TTC549 (cell line): ENCODE measurements around the gene RPL13A.
A peak's percentile ranks its signal among the peaks of the same experiment; 100 is the strongest.
"Not testable (repeated sequence)": the region's sequence is repeated elsewhere in the genome, so short reads cannot be mapped to it uniquely, and the experiment has no call there.

ENCODE experiments used
- FAIRE-seq: peaks from 2 replicates; lab custom pipeline; 2012; peaks lifted over from hg19 to GRCh38; lab: Jason Lieb, UNC

The RPL13A gene

DNA sequence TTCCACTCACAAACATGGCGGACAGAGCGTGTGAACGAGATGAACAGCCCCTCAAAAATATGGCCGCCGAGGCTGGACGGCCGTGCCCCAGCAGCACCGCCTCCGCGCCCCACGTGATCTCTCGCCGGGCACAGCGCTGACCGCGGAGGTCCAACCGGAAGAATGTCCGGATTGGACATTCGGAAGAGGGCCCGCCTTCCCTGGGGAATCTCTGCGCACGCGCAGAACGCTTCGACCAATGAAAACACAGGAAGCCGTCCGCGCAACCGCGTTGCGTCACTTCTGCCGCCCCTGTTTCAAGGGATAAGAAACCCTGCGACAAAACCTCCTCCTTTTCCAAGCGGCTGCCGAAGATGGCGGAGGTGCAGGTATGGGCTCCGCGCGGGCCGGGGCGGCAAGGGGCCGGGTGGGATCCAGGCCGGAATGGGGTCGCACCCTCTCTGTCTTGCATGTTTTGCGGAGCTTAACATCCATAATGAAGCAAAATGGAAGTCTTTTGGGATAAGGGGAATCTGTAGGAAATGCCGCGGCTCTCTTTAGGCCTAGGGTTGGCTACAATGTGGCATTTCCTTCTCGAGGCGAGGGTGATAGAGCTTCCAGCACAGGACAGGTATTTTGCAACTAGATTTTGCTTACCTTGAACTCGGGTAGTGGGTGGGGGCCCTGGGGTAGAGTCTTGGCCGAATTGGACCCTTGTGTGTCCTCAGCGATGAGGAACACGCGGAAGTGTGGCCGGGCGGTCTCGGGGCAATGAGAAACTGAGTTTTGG is at the start of gene RPL13A:
Gene RPL13A, plus strand, starts transcription at position 332 of the 769 bp plus-strand sequence. Its CDS starts 22 bp downstream, at position 354.
- FAIRE-seq: peak; percentile 87

- FAIRE-seq: no peak
These were observed 49.1 kb upstream of the RPL13A start for GRCh38 chr19:49438261-49438660.

GRCh38 chr19:49439836-49440235 is 47.6 kb upstream of the RPL13A start:
- no peak for FAIRE-seq

- no peak for FAIRE-seq
These were observed 46.8 kb upstream of the RPL13A start for GRCh38 chr19:49440439-49441209.

DNA sequence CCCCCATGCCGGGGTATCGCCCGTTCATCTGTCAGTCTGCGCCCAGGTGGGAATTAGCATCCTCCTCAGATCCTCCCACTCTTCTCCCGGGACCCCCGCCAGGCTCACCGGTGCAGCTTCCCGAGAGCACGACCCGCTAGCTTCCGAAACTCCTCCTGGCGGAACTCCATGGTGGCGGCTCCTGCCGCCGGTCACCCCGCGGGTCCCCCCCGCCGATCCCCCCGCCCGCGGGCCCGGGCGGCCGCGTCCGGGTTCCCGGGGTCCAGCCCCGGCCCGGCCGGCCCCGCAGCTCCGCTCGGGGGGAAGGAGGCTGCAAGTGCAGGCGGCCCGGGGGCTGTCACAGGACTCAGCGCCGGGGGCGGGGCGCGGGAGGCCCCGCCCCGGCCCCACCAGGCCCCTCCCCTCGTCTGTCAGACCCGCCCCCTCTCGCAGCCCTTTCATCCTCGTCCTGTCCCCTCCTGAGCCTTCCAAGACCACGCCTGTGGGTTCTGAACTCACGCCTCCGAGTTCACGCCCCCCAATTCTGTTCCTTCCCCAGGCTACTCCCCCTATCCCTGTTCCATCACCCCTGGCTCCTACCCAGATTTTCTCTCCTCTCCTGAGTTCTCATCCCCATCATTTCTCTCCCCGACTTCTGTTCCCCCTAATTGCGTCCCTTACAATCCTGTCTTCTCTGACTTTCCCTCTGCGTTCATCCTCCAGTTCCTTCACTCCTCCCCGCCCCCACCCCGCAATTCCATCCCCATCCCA is 46.0 kb upstream of the RPL13A start, which contains the start of gene SLC17A7:
Gene SLC17A7, minus strand, starts transcription at position 318 of the 750 bp plus-strand sequence. Its CDS starts 148 bp downstream, at position 170.
- no peak for FAIRE-seq

DNA sequence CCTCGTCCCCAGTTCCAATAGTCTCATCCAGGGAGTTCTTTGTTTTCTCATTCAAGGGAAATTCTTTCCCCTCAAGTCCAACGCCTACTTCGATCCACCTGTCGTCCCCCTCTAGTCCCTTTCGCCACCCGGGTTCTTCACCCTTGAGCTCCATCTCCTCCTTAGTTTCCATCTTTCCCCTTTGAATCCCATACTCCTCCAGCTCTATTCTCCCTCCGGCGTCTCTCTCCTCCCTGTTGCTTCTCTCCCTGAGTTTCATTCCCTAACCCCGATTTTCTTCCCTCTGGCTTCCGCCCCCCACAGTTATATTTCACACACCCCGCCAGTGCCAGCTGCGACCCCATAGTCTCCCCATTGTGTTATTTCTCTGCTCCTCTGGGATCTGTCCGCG is 45.5 kb upstream of the RPL13A start:
- FAIRE-seq: no peak

- no peak for FAIRE-seq
These were observed 45.1 kb upstream of the RPL13A start for GRCh38 chr19:49442354-49442753.

- FAIRE-seq: no peak
These were observed 44.5 kb upstream of the RPL13A start for GRCh38 chr19:49442771-49443365.

- peak; percentile 15 for FAIRE-seq
These were observed 43.9 kb upstream of the RPL13A start for GRCh38 chr19:49443366-49444099.

GRCh38 chr19:49444100-49444700 is 43.2 kb upstream of the RPL13A start:
- not testable (repeated sequence) for FAIRE-seq

- no peak for FAIRE-seq
These were observed 41.4 kb upstream of the RPL13A start for GRCh38 chr19:49445997-49446396.

DNA sequence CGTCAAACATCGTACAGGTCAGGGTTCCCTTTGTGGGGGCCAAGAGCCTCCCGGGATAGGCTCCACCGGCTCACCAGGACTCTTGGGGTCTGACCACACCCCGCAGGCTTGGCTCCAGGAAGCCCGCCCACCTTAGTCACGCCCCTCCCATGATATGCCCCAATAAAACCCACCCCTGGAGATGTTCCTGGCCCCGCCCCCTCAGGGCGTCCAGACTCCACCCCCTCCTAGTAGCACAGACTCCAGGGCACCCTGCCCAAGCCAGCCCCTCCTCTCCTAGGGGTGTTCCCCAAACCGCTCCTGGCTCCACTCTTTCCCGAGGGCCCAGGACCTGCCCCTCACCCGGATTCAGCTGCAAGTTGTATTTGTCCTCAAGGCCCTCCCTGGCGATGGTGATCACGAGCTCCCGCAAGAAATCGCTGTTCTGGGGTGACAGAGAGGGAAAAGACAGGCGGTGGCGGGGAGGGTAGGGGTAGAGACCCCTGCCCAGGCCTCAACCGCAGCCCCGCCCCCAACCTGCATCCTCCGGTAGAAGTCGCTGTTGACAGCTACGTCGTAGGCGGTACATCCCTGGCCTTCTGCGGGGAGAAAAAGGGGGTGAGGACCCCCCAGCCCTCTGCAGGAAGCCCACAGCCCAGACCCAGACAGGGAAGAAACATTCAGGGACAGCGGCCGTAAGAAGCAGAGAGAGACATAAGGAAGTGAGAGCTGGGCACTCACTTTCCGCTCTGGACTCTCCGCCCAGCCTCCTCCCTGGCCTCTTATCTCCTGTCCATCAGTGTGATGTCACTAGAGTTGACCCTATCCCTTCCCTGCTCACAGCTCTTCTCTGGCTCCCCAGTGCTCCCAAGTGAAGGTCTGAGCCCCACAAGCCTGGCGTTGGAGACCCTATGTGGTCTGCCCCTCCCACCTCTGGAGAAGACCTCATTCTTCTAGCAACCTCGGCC is 39.6 kb upstream of the RPL13A start:
- no peak for FAIRE-seq

DNA sequence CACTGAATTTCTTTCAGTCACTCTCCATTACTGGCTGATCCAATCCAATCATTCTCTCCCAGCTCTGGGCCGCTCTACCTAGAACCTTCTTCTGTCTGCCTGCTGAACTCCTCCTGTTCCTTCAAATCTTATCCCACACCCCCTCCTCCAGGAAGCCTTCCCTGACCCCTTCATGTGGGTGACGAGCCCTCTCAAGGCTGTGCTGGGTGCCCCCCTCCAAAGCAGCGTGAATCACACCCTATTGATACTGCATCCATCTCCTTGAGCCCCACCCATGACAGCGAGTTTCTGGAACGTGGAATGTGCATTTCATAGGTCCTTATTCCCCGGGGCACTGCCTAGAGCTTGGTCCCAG is 39.0 kb upstream of the RPL13A start:
- no peak for FAIRE-seq

- FAIRE-seq: no peak
These were observed 37.0 kb upstream of the RPL13A start for GRCh38 chr19:49450405-49450804.

GRCh38 chr19:49451430-49452181 is 35.8 kb upstream of the RPL13A start, which contains the start of gene PIH1D1:
TSS of gene PIH1D1 (minus strand) at chr19:49451814. CDS start at chr19:49451574, 240 bp downstream.
- peak; percentile 93 for FAIRE-seq

- FAIRE-seq: peak; percentile 50
These were observed 34.2 kb upstream of the RPL13A start, which contains the start of gene ALDH16A1 for GRCh38 chr19:49453013-49453756. TSS of gene ALDH16A1 (plus strand) at chr19:49453225. CDS start at chr19:49453332, 107 bp downstream.

GRCh38 chr19:49453757-49454240 is 33.6 kb upstream of the RPL13A start:
- FAIRE-seq: no peak

DNA sequence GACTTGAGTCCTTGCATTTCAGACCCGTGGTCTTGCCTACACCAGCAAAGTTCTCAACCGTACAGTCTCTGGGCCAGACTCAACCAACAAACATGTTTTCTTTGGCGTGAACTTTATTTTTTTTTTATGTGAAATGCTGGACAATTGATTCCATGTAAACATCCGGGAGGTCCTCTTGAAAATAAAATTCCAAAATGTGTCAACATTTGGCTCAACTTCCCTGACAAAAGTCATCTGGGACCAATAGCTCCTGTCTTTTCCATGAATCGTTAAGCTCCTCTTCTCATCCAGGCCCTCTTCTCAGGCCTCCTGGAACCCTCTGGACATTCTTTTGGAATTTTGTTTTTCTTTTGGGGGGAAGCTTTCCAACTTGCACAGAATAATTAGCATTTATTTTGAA is 31.6 kb upstream of the RPL13A start:
- no peak for FAIRE-seq
